OCI-LY1 (cell line): ENCODE measurements around the gene PRLR.

Source experiments
- H2AFZ ChIP-seq: fragments of 200-600 bp; sonication (generic), shearing (Covaris generic); 2 replicates; pipeline ENCODE4 v1.6.0; 2014; ENCODE audit warnings: antibody characterized with exemption, mild to moderate bottlenecking, low read length
- H3F3A ChIP-seq: fragments of 200-600 bp; sonication (generic), shearing (Covaris generic); 2 replicates; pipeline ENCODE4 v1.6.0; 2014; ENCODE audit warnings: mild to moderate bottlenecking, antibody characterized with exemption, low read length, moderate library complexity; ENCODE audit not compliant: insufficient read depth
- H3K27ac ChIP-seq: fragments of 200-600 bp; sonication (generic); 2 replicates; pipeline ENCODE4 v1.5.1; 2014; ENCODE audit warnings: low read length, mixed run types, mild to moderate bottlenecking, low read depth; ENCODE audit not compliant: poor library complexity, severe bottlenecking
- H3K27me3 ChIP-seq: fragments of 200-600 bp; sonication (generic); 2 replicates; pipeline ENCODE4 v1.6.0; 2014; ENCODE audit warnings: antibody characterized with exemption, mild to moderate bottlenecking, low read length, moderate library complexity; ENCODE audit not compliant: insufficient read depth
- H3K36me3 ChIP-seq: fragments of 200-600 bp; sonication (generic); 2 replicates; pipeline ENCODE4 v1.6.1; 2014; ENCODE audit warnings: mild to moderate bottlenecking, antibody characterized with exemption, low read length, moderate library complexity, mixed read lengths; ENCODE audit not compliant: insufficient read depth
- H3K4me1 ChIP-seq: fragments of 200-600 bp; sonication (generic); 2 replicates; pipeline ENCODE4 v1.5.1; 2014; ENCODE audit warnings: mild to moderate bottlenecking, low read length, moderate library complexity; ENCODE audit not compliant: insufficient read depth, severe bottlenecking
- H3K4me2 ChIP-seq: fragments of 200-600 bp; sonication (generic), shearing (Covaris generic); 2 replicates; pipeline ENCODE4 v1.6.1; 2014; ENCODE audit warnings: low read length
- H3K4me3 ChIP-seq: fragments of 200-600 bp; sonication (generic); 2 replicates; pipeline ENCODE4 v1.5.1; 2014; ENCODE audit warnings: low read length, low read depth, mild to moderate bottlenecking, mixed read lengths; ENCODE audit not compliant: poor library complexity, severe bottlenecking
- H3K79me2 ChIP-seq: fragments of 200-600 bp; shearing (Covaris generic); 2 replicates; pipeline ENCODE4 v1.6.1; 2016; ENCODE audit warnings: mixed run types, low read length, mixed read lengths; ENCODE audit not compliant: insufficient read depth
- H3K9ac ChIP-seq: fragments of 200-600 bp; sonication (generic), shearing (Covaris generic); 2 replicates; pipeline ENCODE4 v1.6.1; 2014; ENCODE audit warnings: mild to moderate bottlenecking, low read length, mixed read lengths
- H3K9me2 ChIP-seq: fragments of 200-600 bp; sonication (generic), shearing (Covaris generic); 2 replicates; pipeline ENCODE4 v1.6.1; 2014; ENCODE audit warnings: low read depth, mild to moderate bottlenecking, low read length, mixed read lengths
- H3K9me3 ChIP-seq: fragments of 200-600 bp; shearing (Covaris generic); 2 replicates; pipeline ENCODE4 v1.6.1; 2014; ENCODE audit warnings: low read length, mixed read lengths
- H4K20me1 ChIP-seq: fragments of 200-600 bp; sonication (generic), shearing (Covaris generic); 2 replicates; pipeline ENCODE4 v1.6.0; 2016; ENCODE audit warnings: mild to moderate bottlenecking, low read length; ENCODE audit not compliant: insufficient read depth
- CTCF ChIP-seq: fragments of 200-600 bp; sonication (generic), shearing (Covaris generic); IDR thresholded peaks from 2 replicates; pipeline ENCODE4 v1.5.1; 2017; ENCODE audit warnings: mild to moderate bottlenecking, antibody characterized with exemption, low read length, moderate library complexity, mixed read lengths
- EZH2 ChIP-seq: fragments of 200-600 bp; sonication (generic), shearing (Covaris generic); IDR thresholded peaks from 2 replicates; pipeline ENCODE4 v1.8.0; 2017; ENCODE audit warnings: borderline replicate concordance, mixed run types, mild to moderate bottlenecking, antibody characterized with exemption, low read length, moderate library complexity, mixed read lengths

The PRLR gene

GRCh38 chr5:35236770-35237169 lies 6.5 kb upstream of the PRLR start:
- TF ChIP-seq CTCF (no peak), EZH2 (no peak)
- no peaks in the 10 kb centered on the region for H3K27me3 ChIP-seq
- H3K4me1 ChIP-seq, result no peaks in the 10 kb centered on the region
- H3K4me3 ChIP-seq, result no peak overlapping the region
- no peaks in the 10 kb centered on the region for H3F3A ChIP-seq
- H3K36me3 ChIP-seq, result no peaks in the 10 kb centered on the region
- no peak overlapping the region for H3K27ac ChIP-seq
- H3K9ac ChIP-seq, result no peak overlapping the region
- no peaks in the 10 kb centered on the region for H3K9me3 ChIP-seq
- H3K79me2 ChIP-seq, result no peaks in the 10 kb centered on the region
- H2AFZ ChIP-seq, result no peak overlapping the region
- H3K9me2 ChIP-seq, result no peaks in the 10 kb centered on the region; the same call in 1 of the 2 replicates
- no peaks in the 10 kb centered on the region for H4K20me1 ChIP-seq
- no peak overlapping the region for H3K4me2 ChIP-seq

GRCh38 chr5:35233601-35234000 lies 3.3 kb upstream of the PRLR start:
- no peaks in the 10 kb centered on the region; the same call in 1 of the 2 replicates for H3K9me2 ChIP-seq
- no peaks in the 10 kb centered on the region for H3K4me1 ChIP-seq
- no peaks in the 10 kb centered on the region for H4K20me1 ChIP-seq
- no peaks in the 10 kb centered on the region for H3K36me3 ChIP-seq
- no peak overlapping the region for H3K4me3 ChIP-seq
- no peak overlapping the region for H2AFZ ChIP-seq
- TF ChIP-seq CTCF (no peak), EZH2 (no peak)
- no peak overlapping the region for H3K27ac ChIP-seq
- H3K27me3 ChIP-seq, result no peaks in the 10 kb centered on the region
- H3K4me2 ChIP-seq, result no peak overlapping the region
- no peaks in the 10 kb centered on the region for H3F3A ChIP-seq
- no peaks in the 10 kb centered on the region for H3K9me3 ChIP-seq
- no peak overlapping the region for H3K9ac ChIP-seq
- H3K79me2 ChIP-seq, result no peaks in the 10 kb centered on the region

GRCh38 chr5:35233121-35233520 lies 2.8 kb upstream of the PRLR start:
- TF ChIP-seq EZH2 (no peak), CTCF (no peak)
- Histone ChIP-seq H3K4me3 (no peak overlapping the region), H3K27ac (no peak overlapping the region), H3K36me3 (no peaks in the 10 kb centered on the region), H3K9ac (no peak overlapping the region), H3K4me2 (no peak overlapping the region), H3K9me2 (no peaks in the 10 kb centered on the region; the same call in 1 of the 2 replicates), H3K4me1 (no peaks in the 10 kb centered on the region), H3K79me2 (no peaks in the 10 kb centered on the region), H3K9me3 (no peaks in the 10 kb centered on the region), H4K20me1 (no peaks in the 10 kb centered on the region), H3K27me3 (no peaks in the 10 kb centered on the region), H2AFZ (no peak overlapping the region), H3F3A (no peaks in the 10 kb centered on the region)
